ENCODE measurements around the gene RAB27A.

RAB27A gene

GRCh38 chr15:55267401-55268175 lies 22.0 kb downstream of the RAB27A start:
- H3K9me3 ChIP-seq (ENCODE audit: control insufficient read depth in 1 of 2, low read length in 2 of 2), result no peaks in the 10 kb centered on the region
- peak overlapping the region; percentile 9 to 33 for H3K9ac ChIP-seq (ENCODE audit: low read depth in 1 of 2, low read length in 2 of 2)
- H3K36me3 ChIP-seq (ENCODE audit: control insufficient read depth in 1 of 2, insufficient read depth in 2 of 2, low read length in 2 of 2), result no peaks in the 10 kb centered on the region
- H3K27me3 ChIP-seq (ENCODE audit: control insufficient read depth in 1 of 2, insufficient read depth in 2 of 2, low read length in 2 of 2), result no peaks in the 10 kb centered on the region
- peak overlapping the region; percentile 35 for H3K27ac ChIP-seq (ENCODE audit: low read depth, low read length)
- H3K4me1 ChIP-seq (ENCODE audit: control insufficient read depth in 1 of 2, insufficient read depth in 2 of 2, low read length in 2 of 2), result peaks cover 0 to 8% of the 10 kb centered on the region in 2 donors
- H3K4me3 ChIP-seq (ENCODE audit: low read depth in 1 of 2, low read length in 2 of 2), result peak overlapping the region; percentile 4 to 21

GRCh38 chr15:55266547-55266946 lies 23.1 kb downstream of the RAB27A start:
- Histone ChIP-seq H3K4me3 (ENCODE audit: low read depth in 1 of 2, low read length in 2 of 2) (no peak overlapping the region), H3K27me3 (ENCODE audit: control insufficient read depth in 1 of 2, insufficient read depth in 2 of 2, low read length in 2 of 2) (no peaks in the 10 kb centered on the region)

GRCh38 chr15:55260562-55261131 lies 29.0 kb downstream of the RAB27A start:
- no peaks in the 10 kb centered on the region for H3K9me3 ChIP-seq (ENCODE audit: control insufficient read depth in 1 of 2, low read length in 2 of 2)
- no peaks in the 10 kb centered on the region for H3K36me3 ChIP-seq (ENCODE audit: control insufficient read depth in 1 of 2, insufficient read depth in 2 of 2, low read length in 2 of 2)
- no peak overlapping the region for H3K4me3 ChIP-seq (ENCODE audit: low read depth in 1 of 2, low read length in 2 of 2)
- H3K9ac ChIP-seq (ENCODE audit: low read depth in 1 of 2, low read length in 2 of 2), result no peak overlapping the region
- H3K27me3 ChIP-seq (ENCODE audit: control insufficient read depth in 1 of 2, insufficient read depth in 2 of 2, low read length in 2 of 2), result no peaks in the 10 kb centered on the region
- no peak overlapping the region for H3K27ac ChIP-seq (ENCODE audit: low read depth, low read length)
- peaks cover 8 to 15% of the 10 kb centered on the region in 2 donors for H3K4me1 ChIP-seq (ENCODE audit: control insufficient read depth in 1 of 2, insufficient read depth in 2 of 2, low read length in 2 of 2)

More at GRCh38 chr15:55266547-55266946, 23.1 kb downstream of the RAB27A start:
- H3K27ac ChIP-seq (ENCODE audit: low read depth, low read length), result no peak overlapping the region
- no peaks in the 10 kb centered on the region for H3K36me3 ChIP-seq (ENCODE audit: control insufficient read depth in 1 of 2, insufficient read depth in 2 of 2, low read length in 2 of 2)
- H3K9ac ChIP-seq (ENCODE audit: low read depth in 1 of 2, low read length in 2 of 2), result no peak overlapping the region
- H3K4me1 ChIP-seq (ENCODE audit: control insufficient read depth in 1 of 2, insufficient read depth in 2 of 2, low read length in 2 of 2), result peaks cover 0 to 8% of the 10 kb centered on the region in 2 donors
- H3K9me3 ChIP-seq (ENCODE audit: control insufficient read depth in 1 of 2, low read length in 2 of 2), result no peaks in the 10 kb centered on the region

- no peak overlapping the region for H3K27ac ChIP-seq (ENCODE audit: low read depth, low read length)
Measured at GRCh38 chr15:55257938-55258337, 31.7 kb downstream of the RAB27A start.

GRCh38 chr15:55257012-55257670 lies 32.5 kb downstream of the RAB27A start:
- Histone ChIP-seq H3K9ac (ENCODE audit: low read depth in 1 of 2, low read length in 2 of 2) (no peak overlapping the region), H3K36me3 (ENCODE audit: control insufficient read depth in 1 of 2, insufficient read depth in 2 of 2, low read length in 2 of 2) (no peaks in the 10 kb centered on the region), H3K4me3 (ENCODE audit: low read depth in 1 of 2, low read length in 2 of 2) (no peak overlapping the region), H3K4me1 (ENCODE audit: control insufficient read depth in 1 of 2, insufficient read depth in 2 of 2, low read length in 2 of 2) (peaks cover 12 to 23% of the 10 kb centered on the region in 2 donors), H3K27me3 (ENCODE audit: control insufficient read depth in 1 of 2, insufficient read depth in 2 of 2, low read length in 2 of 2) (no peaks in the 10 kb centered on the region), H3K9me3 (ENCODE audit: control insufficient read depth in 1 of 2, low read length in 2 of 2) (no peaks in the 10 kb centered on the region), H3K27ac (ENCODE audit: low read depth, low read length) (no peak overlapping the region)

More at GRCh38 chr15:55257938-55258337, 31.7 kb downstream of the RAB27A start:
- H3K4me1 ChIP-seq (ENCODE audit: control insufficient read depth in 1 of 2, insufficient read depth in 2 of 2, low read length in 2 of 2), result peaks cover 12 to 23% of the 10 kb centered on the region in 2 donors
- no peak overlapping the region for H3K4me3 ChIP-seq (ENCODE audit: low read depth in 1 of 2, low read length in 2 of 2)
- no peaks in the 10 kb centered on the region for H3K36me3 ChIP-seq (ENCODE audit: control insufficient read depth in 1 of 2, insufficient read depth in 2 of 2, low read length in 2 of 2)
- H3K9me3 ChIP-seq (ENCODE audit: control insufficient read depth in 1 of 2, low read length in 2 of 2), result no peaks in the 10 kb centered on the region
- no peak overlapping the region for H3K9ac ChIP-seq (ENCODE audit: low read depth in 1 of 2, low read length in 2 of 2)
- no peaks in the 10 kb centered on the region for H3K27me3 ChIP-seq (ENCODE audit: control insufficient read depth in 1 of 2, insufficient read depth in 2 of 2, low read length in 2 of 2)

- no peaks in the 10 kb centered on the region for H3K36me3 ChIP-seq (ENCODE audit: control insufficient read depth in 1 of 2, insufficient read depth in 2 of 2, low read length in 2 of 2)
- H3K27ac ChIP-seq (ENCODE audit: low read depth, low read length), result no peak overlapping the region
- H3K27me3 ChIP-seq (ENCODE audit: control insufficient read depth in 1 of 2, insufficient read depth in 2 of 2, low read length in 2 of 2), result no peaks in the 10 kb centered on the region
- H3K9me3 ChIP-seq (ENCODE audit: control insufficient read depth in 1 of 2, low read length in 2 of 2), result no peaks in the 10 kb centered on the region
- peaks cover 12 to 23% of the 10 kb centered on the region in 2 donors for H3K4me1 ChIP-seq (ENCODE audit: control insufficient read depth in 1 of 2, insufficient read depth in 2 of 2, low read length in 2 of 2)
- H3K4me3 ChIP-seq (ENCODE audit: low read depth in 1 of 2, low read length in 2 of 2), result no peak overlapping the region
- no peak overlapping the region for H3K9ac ChIP-seq (ENCODE audit: low read depth in 1 of 2, low read length in 2 of 2)
Measured at GRCh38 chr15:55256281-55257011, 33.2 kb downstream of the RAB27A start.

- H3K9me3 ChIP-seq (ENCODE audit: control insufficient read depth in 1 of 2, low read length in 2 of 2), result no peaks in the 10 kb centered on the region
- peaks cover 19 to 30% of the 10 kb centered on the region in 2 donors for H3K4me1 ChIP-seq (ENCODE audit: control insufficient read depth in 1 of 2, insufficient read depth in 2 of 2, low read length in 2 of 2)
- H3K9ac ChIP-seq (ENCODE audit: low read depth in 1 of 2, low read length in 2 of 2), result peak overlapping the region in 1 of 2 donors; percentile 52
- no peaks in the 10 kb centered on the region for H3K27me3 ChIP-seq (ENCODE audit: control insufficient read depth in 1 of 2, insufficient read depth in 2 of 2, low read length in 2 of 2)
- H3K36me3 ChIP-seq (ENCODE audit: control insufficient read depth in 1 of 2, insufficient read depth in 2 of 2, low read length in 2 of 2), result no peaks in the 10 kb centered on the region
- no peak overlapping the region for H3K27ac ChIP-seq (ENCODE audit: low read depth, low read length)
- peak overlapping the region; percentile 40 to 56 for H3K4me3 ChIP-seq (ENCODE audit: low read depth in 1 of 2, low read length in 2 of 2)
Measured at GRCh38 chr15:55255714-55256113, 33.9 kb downstream of the RAB27A start.

- Histone ChIP-seq H3K36me3 (ENCODE audit: control insufficient read depth in 1 of 2, insufficient read depth in 2 of 2, low read length in 2 of 2) (no peaks in the 10 kb centered on the region), H3K9ac (ENCODE audit: low read depth in 1 of 2, low read length in 2 of 2) (peak overlapping the region in 1 of 2 donors; percentile 52), H3K9me3 (ENCODE audit: control insufficient read depth in 1 of 2, low read length in 2 of 2) (no peaks in the 10 kb centered on the region), H3K4me1 (ENCODE audit: control insufficient read depth in 1 of 2, insufficient read depth in 2 of 2, low read length in 2 of 2) (peaks cover 25 to 35% of the 10 kb centered on the region in 2 donors), H3K27ac (ENCODE audit: low read depth, low read length) (no peak overlapping the region), H3K4me3 (ENCODE audit: low read depth in 1 of 2, low read length in 2 of 2) (peak overlapping the region; percentile 40 to 56), H3K27me3 (ENCODE audit: control insufficient read depth in 1 of 2, insufficient read depth in 2 of 2, low read length in 2 of 2) (no peaks in the 10 kb centered on the region)
Measured at GRCh38 chr15:55254916-55255679, 34.5 kb downstream of the RAB27A start.

GRCh38 chr15:55253580-55253979 lies 36.0 kb downstream of the RAB27A start:
- H3K27me3 ChIP-seq (ENCODE audit: control insufficient read depth in 1 of 2, insufficient read depth in 2 of 2, low read length in 2 of 2), result no peaks in the 10 kb centered on the region
- H3K27ac ChIP-seq (ENCODE audit: low read depth, low read length), result no peak overlapping the region
- H3K9ac ChIP-seq (ENCODE audit: low read depth in 1 of 2, low read length in 2 of 2), result no peak overlapping the region
- no peaks in the 10 kb centered on the region for H3K9me3 ChIP-seq (ENCODE audit: control insufficient read depth in 1 of 2, low read length in 2 of 2)
- H3K36me3 ChIP-seq (ENCODE audit: control insufficient read depth in 1 of 2, insufficient read depth in 2 of 2, low read length in 2 of 2), result no peaks in the 10 kb centered on the region
- H3K4me1 ChIP-seq (ENCODE audit: control insufficient read depth in 1 of 2, insufficient read depth in 2 of 2, low read length in 2 of 2), result peaks cover 33 to 50% of the 10 kb centered on the region in 2 donors
- no peak overlapping the region for H3K4me3 ChIP-seq (ENCODE audit: low read depth in 1 of 2, low read length in 2 of 2)
